NCI-H2171 (cell line): ENCODE measurements around the gene FAM111A.

Experiments used
- DNase-seq: peaks from one replicate; lab custom pipeline; 2025; lab: John Stamatoyannopoulos, UW

Gene FAM111A

DNA sequence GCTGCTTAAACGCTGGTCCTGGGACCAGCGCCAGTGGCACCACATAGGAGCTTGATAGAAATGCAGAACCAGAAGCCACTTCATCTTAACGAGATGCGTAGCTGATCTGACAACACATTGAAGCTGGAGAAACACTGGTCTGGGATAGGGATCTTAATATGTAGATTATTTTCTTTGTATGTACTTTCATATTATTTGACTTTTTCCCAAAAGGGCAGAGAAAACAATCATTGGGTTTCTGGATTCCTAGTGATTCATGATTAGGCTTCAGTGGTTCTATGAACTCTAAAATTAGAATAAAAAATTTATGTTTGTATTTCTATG lies 57.7 kb downstream of the FAM111A start:
- no peak for DNase-seq

DNA sequence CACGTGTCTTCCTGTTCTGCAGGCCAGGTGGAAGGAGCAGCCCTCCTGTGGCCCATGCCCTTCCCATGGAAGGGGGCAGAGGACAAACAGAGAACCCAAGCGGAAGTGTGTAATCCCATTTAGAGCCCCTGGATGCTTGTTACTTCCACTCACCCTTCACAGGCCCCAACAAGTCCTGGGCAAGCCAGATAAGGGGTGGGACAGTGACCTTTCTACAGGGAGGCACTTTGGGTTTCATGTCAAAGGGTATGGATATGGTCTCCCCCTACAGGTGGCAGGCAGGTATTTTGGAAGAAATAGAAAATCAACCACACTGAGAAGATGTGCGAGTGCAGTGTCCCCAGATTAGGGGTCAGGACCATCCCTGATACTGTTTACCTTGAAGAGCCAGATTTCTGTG lies 58.7 kb downstream of the FAM111A start:
- no peak for DNase-seq
